Right forelimb (tissue), 1 donor: ENCODE measurements around the gene RHOB.

Experiments used
- DNase-seq: peaks from one replicate; pipeline ENCODE4 v3.0.0-alpha.2; 2018

The RHOB gene

DNA sequence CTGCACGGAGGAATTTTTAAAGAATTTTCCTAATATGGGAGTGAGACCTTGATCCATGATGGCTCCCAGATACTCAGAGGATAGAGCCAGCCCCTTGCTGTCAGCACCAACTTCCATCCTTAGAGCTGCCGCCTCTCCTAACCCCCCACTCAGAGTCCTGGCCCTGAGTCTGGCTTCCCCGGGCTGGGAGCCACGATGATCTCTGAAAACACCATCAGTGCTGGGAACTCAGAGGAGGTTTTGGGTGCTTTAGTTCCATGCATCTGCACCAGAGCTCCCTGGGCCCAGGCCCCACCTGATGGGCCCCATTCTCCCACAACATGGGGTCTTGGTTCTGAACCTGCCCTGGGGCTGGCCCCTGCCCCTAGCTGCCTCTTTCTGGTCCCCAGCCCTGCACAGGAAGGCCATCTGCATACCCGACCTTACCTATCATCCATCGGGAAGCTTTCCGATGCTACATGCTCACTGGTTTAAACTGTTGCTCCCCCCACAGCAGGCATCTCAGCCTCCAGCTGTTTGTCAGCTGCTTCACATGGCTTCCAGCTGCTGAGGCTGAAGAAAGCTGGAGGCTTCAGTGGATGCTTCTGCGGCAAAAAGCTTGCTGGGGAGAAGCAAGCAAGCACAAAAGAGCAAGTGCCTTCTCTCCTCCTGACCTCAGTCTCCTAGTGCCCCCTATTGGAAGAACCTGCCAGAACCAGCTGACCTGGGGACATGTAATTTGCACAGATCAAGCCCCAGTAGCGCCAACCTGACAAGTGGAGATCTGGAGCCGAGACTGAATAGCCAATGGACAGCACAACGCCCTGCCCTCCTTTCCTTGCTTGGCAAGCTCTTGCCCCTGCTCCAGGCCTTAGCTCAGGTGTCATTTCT is 24.2 kb upstream of the RHOB start:
- DNase-seq, result peak; percentile 69

GRCh38 chr2:20423359-20423758 is 23.5 kb upstream of the RHOB start:
- DNase-seq, result peak; percentile 34

DNA sequence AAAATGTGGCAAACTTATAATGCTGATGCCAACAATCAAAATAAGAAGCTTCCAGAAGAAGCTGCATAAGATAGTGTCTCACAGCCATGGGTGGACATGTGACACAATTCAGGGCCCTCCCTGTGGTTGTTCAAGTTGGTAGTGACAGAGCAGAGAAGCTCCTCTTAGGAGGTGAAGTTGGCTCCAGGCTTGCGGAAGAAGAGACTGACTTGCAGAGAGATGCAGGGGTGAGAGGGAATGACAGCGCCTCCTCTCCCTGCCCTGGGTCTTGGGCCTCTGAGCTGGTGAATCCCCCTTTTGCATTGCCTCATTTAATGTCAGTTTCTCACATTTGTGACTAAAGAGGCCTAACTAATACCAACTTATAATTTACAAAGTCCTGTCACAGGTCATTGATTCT is 23.0 kb upstream of the RHOB start:
- peak; percentile 26 for DNase-seq

DNA sequence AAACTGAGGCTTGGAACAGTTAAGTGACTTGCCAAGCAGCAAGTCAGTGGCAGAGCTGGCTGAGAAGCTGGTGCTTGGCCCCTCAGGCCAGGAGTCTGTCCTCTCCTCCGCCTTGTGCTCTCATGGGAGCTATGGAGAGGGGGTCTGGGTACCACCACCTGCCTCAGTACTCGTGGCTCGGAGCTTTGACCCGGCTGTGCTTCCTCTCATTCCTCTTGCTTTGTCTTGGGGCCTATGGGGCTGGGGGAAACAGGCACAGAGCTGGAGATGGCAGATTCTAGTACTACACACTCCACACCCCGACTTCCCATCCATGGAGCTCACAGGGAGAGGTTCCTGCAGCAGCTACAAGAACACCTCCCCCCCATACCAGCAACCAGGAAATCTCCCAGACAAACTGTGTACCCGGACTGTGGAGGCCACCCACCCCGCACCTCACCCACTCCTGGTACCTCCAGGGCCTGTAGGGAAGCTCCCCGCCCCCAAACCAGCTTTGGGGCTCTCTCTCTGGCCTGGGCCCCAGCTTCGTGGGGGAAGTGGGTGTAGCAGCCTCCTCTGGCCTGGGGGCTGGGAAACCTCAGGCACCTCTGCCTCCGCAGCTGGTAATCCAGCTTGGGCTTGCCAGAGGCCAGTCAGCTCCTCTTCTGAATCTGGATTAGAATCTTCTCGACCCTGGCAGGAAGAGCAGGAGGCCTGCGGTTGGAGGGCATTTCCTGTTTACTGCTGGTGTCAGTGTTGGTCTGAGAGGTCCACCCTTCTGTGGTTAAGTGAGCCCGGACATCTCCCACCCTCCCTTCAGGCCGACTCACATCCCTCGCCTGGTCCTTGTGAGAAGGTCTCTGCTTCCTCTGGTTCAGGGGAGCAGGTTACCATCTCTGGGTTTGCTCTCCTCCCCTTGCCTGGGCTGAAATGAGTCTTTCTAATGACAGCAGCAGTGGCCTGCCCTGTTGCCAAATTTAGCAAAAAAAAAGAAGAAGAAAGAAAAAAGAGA is 22.3 kb upstream of the RHOB start:
- peak; percentile 51 for DNase-seq

GRCh38 chr2:20425371-20425881 is 21.4 kb upstream of the RHOB start:
- DNase-seq, result peak; percentile 28

DNA sequence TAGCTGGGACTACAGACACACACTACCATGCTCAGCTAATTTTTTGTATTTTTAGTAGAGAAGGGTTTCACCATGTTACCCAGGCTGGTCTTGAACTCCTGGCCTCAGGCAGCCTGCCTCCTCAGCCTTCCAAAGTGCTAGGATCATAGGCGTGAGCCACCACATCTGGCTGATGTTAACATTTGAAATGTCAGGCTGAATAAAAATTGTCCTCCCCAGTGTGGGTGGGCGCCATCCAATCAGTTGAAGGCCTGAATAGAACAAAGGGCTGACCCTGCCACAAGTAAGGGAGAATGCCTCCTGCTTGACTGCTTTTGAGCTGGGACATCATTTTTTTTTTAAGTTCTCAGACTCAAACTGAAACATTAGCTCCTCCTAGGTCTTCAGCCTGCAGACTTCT is 21.0 kb upstream of the RHOB start:
- DNase-seq, result peak; percentile 30

- peak; percentile 27 for DNase-seq
Measured at GRCh38 chr2:20427931-20428526, 18.8 kb upstream of the RHOB start.

GRCh38 chr2:20428717-20429490 is 18.0 kb upstream of the RHOB start:
- DNase-seq, result peak; percentile 31

DNA sequence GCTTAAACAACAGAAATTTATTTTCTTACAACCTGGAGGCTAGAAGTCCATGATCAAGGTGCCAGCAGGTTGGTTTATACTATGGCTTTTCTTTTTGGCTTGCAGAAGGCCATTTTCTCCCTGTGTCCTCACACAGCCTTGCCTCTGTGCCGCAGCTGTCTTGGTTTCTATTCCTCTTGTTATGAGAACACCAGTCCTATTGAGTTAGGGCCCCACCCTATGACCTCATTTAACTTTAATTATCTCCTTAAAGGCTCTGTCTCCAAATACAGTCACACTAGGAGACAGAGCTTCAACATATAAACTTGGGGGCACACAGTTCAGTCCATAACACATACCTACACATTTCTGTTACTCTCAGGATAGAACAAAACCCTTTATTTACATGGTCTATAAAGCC is 17.3 kb upstream of the RHOB start:
- DNase-seq, result no peak

DNA sequence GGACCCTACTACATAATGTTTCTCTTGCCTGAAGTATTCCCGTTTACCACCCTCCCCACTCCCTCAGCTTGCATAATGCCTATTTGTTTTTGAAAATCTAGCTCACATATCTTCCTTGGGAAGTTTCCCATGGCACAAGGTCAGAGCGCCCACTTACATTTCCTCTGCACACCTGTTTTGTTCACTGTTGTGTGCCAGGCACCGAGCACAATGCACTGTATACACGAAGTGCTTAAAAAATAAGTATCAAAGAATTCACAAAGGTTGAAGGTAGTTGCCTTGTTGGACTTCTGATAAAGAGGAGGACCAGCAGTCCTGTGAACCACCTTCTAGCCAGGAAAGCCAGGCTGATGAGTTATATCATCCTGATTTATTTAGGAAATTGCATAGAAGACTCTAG is 16.8 kb upstream of the RHOB start:
- DNase-seq, result peak; percentile 33

DNA sequence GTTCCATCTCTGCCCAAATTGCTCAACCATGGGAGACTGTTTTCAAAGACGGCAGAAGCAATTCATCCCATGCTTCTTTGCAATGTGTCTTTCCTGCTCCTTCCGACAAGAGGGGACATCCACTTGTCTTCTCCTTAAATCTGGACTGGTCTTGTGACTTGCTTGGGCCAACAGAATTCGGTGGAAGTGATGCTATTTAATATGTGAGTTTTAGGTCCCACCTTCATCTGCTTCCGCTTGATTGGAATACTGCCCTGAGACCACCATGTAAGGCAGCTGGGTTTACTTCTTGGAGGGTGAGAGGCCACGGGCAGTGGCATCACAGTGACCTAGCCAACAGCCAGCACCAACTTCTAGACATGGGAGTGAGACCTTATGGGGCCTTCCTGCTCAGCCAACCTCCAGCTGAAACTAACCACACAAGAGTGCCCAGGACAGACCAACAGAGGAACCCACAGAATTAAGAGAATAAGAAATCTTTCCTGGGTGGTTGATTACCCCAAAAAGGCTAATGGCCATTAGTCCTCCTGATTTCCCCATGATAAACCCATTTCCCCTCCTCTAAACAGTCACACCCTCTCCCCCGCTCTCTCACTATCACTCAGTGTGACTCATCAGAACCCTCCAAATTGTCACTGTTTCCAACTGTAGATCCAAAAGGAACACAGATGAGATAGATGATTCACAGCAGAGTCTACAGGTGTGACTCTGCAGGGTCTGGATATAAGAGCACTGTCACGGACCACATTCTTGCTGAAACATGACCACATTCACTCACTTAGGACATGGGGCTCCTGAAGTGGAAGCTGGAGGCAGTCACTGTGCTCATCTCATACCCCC is 16.2 kb upstream of the RHOB start:
- peak; percentile 7 for DNase-seq

- no peak for DNase-seq
Measured at GRCh38 chr2:20431301-20431698, 15.6 kb upstream of the RHOB start.

DNA sequence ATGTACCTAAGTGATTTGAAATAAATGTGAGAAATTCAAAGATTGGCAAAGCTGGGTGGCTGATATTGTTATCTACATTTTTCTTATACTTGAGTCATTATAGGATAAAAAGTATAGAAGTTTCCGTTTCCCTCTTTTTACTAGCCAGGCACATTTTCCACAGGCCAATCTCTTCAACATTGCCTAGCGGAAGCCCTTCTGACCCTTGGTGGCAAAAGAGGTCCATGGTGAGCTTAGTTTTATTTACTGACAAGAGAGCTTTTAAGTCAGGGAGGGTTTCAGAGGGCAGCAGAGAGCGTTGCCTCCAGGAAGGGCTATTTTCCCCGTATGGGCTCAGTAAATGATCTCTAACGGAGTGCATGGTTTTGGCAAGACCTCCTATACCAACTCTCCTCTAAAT is 15.1 kb upstream of the RHOB start:
- DNase-seq, result no peak

DNA sequence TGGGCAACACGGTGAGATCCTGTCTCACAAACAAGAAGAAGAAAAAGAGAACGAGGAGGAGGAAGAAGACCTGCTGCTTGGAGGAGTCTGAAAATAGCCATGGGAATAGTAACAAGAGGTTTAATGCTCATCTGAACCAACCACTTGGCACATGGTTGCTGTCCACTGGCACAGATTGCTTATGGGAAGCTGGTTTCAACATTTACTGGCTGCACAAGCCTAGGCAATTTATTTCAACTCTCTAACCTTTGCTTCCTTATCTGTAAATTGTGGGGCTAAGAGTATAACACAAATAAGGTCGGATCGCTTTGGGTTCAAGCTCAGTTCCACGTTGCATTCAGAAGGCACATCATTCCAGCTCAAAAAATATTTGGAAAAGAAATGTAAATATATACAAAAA is 14.2 kb upstream of the RHOB start:
- peak; percentile 41 for DNase-seq

GRCh38 chr2:20433249-20433648 is 13.6 kb upstream of the RHOB start:
- DNase-seq, result peak; percentile 32

DNA sequence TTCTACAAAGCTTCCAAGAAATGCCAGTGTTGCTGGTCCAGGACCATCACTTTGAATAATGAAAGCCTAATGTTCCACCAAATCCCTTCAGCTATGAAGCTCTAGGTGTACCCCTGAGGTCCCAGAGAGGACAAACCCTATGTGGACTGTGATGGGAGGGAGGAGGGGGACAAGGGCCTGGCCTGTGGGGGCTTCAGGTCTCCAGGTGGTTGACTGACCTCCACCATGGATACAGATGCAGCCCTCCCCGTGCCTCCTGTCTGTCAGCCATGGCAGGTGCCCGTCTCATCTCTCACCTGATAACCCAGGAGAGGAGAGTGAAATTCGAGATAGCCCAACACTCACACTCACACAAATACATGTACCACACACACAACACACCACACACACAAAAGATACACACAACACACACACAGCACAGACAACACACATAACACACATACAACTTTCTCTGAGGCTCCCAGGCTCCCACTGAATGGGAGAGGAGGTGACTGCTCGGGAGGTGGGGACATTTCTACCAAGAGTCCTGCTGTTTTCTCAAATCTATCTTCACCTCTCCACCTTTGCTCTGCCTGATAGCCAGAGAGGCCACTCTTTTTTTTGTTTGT is 12.8 kb upstream of the RHOB start:
- DNase-seq, result peak; percentile 21

DNA sequence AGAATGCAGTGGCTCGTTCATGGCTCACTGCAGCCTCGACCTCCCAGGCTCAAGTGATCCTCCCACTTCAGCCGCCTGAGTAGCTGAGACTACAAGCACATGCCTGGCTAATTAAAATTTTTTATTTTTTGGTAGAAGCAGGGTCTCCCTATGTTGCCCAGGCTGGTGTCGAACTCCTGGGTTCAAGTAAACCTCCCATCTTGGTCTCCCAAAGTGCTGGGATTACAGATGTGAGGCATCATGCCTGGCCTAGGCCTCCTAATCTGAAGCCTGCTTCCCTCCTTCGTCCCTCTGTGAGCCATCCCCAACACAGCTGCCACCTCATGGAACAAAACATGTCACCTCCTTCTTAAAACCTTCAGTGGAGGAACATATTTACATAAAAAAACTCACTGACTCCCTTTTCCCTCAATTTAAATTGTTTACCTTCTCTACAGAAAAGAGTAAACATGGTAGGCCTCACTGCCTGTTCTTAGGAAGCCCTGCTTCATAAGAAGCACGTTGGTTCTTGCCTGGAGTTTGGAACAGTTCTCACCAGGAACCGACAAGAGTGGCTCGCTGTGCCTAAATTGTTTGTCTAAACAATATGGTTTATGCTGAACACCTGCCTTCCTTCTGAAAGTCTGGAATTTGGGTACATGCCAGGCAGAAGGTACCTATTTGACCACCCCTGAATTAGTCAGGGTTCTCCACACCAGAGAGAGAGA is 12.1 kb upstream of the RHOB start:
- DNase-seq, result peak; percentile 15

DNA sequence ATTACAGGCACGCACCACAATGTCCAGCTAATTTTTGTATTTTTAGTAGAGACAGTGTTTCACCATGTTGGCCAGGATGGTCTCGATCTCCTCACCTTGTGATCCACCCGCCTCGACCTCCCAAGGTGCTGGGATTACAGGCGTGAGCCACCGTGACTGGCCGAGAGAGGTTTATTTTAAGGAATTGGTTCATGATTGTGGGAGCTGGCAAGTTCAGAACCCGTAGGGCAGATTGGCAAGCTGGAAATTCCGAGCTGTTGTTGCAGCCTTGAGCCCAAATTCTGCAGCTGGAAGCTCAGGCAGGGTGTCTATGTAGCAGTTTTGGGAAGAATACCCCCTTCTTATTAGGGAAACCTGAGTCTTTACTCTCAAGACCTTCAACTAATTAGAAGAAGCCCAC is 11.4 kb upstream of the RHOB start:
- DNase-seq, result peak; percentile 13

GRCh38 chr2:20436716-20437470 is 10.0 kb upstream of the RHOB start:
- DNase-seq, result peak; percentile 7
